ENCODE results near the gene UBXN10. TPM values are rescaled to one million over a fixed set of nuclear protein-coding genes. Genes with fewer than 3 reads are reported as not detected.

The UBXN10 gene
- total and polyA plus RNA-seq, 2 of the 13 experiments (the other 11 are each of a cell fraction or from before 2014, with no cell fraction given) = 0.04 to 0.05 TPM

DNA sequence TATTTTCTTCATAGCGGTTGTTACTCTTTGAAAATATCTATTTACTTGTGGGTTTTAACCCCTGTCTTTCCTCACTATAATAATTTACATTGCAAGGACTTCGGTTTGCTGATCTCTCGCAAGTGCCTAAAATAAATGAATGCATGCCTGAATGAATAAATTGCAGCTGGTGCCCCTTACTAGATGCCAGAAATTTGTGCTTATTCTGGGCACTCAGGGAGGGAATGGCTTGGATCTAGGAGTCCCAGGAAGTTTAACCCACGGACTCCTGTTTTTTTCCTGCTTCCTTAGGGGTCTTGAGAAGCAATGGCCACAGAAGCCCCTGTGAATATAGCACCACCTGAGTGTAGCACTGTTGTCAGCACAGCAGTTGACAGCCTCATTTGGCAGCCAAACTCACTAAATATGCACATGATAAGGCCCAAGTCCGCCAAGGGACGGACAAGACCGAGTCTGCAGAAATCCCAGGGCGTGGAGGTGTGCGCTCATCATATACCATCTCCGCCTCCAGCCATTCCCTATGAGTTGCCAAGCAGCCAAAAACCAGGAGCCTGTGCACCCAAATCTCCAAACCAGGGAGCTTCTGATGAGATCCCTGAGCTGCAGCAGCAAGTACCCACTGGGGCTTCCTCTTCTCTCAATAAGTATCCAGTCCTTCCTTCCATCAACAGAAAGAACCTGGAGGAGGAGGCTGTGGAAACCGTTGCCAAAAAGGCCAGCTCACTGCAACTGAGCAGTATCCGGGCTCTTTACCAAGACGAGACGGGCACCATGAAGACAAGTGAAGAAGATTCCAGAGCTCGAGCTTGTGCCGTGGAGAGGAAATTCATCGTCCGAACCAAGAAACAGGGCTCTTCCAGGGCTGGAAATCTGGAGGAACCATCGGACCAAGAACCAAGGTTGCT lies 4.6 kb downstream of the UBXN10 start:
- BruUV-seq (replicated peaks) = no TSS peak
- Histone ChIP-seq H3K9me3 (ENCODE audit: low read length) (no peaks in the 10 kb centered on the region), H3K27ac (ENCODE audit: extremely low read length, insufficient read depth, low read length) (no peak overlapping the region), H3K79me2 (ENCODE audit: insufficient read depth, low read length) (no peaks in the 10 kb centered on the region), H3K27me3 (ENCODE audit: control insufficient read depth in 1 of 2, insufficient read depth in 2 of 2, low read length in 2 of 2) (peaks cover 2 to 54% of the 10 kb centered on the region in 2 experiments; a peak in 4 of 5 replicates), H2AFZ (ENCODE audit: low read length) (no peak overlapping the region), H3K36me3 (replicated peaks in 1 of 2; ENCODE audit: control insufficient read depth in 1 of 2, insufficient read depth in 2 of 2, low read length in 2 of 2) (no peaks in the 10 kb centered on the region), H3K4me1 (ENCODE audit: insufficient read depth, low read length) (peaks cover 16% of the 10 kb centered on the region), H4K20me1 (ENCODE audit: insufficient read depth, low read length) (no peaks in the 10 kb centered on the region), H3K4me3 (replicated peaks in 1 of 3; ENCODE audit: insufficient read depth in 1 of 3, low read depth in 2 of 3, low read length in 3 of 3) (no peak overlapping the region), H3K4me2 (ENCODE audit: low read depth, low read length) (no peak overlapping the region), H3K9ac (ENCODE audit: insufficient read depth, low read depth, low read length) (no peak overlapping the region)
- no peak for FAIRE-seq
- no peak for DNase-seq (ENCODE audit: low spot score)
- ATAC-seq = no peak
- TF ChIP-seq, protein P1, sequence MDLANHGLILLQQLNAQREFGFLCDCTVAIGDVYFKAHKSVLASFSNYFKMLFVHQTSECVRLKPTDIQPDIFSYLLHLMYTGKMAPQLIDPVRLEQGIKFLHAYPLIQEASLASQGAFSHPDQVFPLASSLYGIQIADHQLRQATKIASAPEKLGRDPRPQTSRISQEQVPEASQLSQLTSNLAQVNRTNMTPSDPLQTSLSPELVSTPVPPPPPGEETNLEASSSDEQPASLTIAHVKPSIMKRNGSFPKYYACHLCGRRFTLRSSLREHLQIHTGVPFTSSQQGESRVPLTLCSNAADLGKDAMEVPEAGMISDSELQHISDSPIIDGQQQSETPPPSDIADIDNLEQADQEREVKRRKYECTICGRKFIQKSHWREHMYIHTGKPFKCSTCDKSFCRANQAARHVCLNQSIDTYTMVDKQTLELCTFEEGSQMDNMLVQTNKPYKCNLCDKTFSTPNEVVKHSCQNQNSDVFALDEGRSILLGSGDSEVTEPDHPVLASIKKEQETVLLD (CRISPR knock-in tag; IDR thresholded peaks at IDR 0.05; ENCODE audit: low read depth) = no peak
- TF ChIP-seq ZNF292 (CRISPR knock-in tag; IDR thresholded peaks at IDR 0.05; ENCODE audit: borderline replicate concordance, low read depth) (no peak), PHF21A (CRISPR knock-in tag; IDR thresholded peaks at IDR 0.05) (no peak), ZNF547 (CRISPR knock-in tag; IDR thresholded peaks at IDR 0.05) (no peak), ZC3H4 (CRISPR knock-in tag; IDR thresholded peaks at IDR 0.05; ENCODE audit: borderline replicate concordance) (no peak), YY1 (IDR thresholded peaks at IDR 0.05; ENCODE audit: insufficient read depth, insufficient replicate concordance, low read depth, low read length) (no peak), ZFP90 (CRISPR knock-in tag; IDR thresholded peaks at IDR 0.05; ENCODE audit: borderline replicate concordance) (no peak), RARG (CRISPR knock-in tag; IDR thresholded peaks at IDR 0.05; ENCODE audit: low read depth) (no peak), ZNF143 (CRISPR knock-in tag; IDR thresholded peaks at IDR 0.05) (no peak), ZNF605 (CRISPR knock-in tag; IDR thresholded peaks at IDR 0.05) (no peak)
- TF ChIP-seq, protein P2, sequence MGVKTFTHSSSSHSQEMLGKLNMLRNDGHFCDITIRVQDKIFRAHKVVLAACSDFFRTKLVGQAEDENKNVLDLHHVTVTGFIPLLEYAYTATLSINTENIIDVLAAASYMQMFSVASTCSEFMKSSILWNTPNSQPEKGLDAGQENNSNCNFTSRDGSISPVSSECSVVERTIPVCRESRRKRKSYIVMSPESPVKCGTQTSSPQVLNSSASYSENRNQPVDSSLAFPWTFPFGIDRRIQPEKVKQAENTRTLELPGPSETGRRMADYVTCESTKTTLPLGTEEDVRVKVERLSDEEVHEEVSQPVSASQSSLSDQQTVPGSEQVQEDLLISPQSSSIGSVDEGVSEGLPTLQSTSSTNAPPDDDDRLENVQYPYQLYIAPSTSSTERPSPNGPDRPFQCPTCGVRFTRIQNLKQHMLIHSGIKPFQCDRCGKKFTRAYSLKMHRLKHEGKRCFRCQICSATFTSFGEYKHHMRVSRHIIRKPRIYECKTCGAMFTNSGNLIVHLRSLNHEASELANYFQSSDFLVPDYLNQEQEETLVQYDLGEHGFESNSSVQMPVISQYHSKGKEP (CRISPR knock-in tag; IDR thresholded peaks at IDR 0.05) = no peak
- CTCF ChIA-PET (ENCODE audit: low intra/inter-chr PET ratio, low total read pairs) = no interaction called here
- POLR2A ChIA-PET = no interaction called here
- 57% methylated on average over 14 of the region's 19 CpGs for WGBS (ENCODE audit: low lambda C conversion rate)
- in situ Hi-C loops (cut with HindIII; ENCODE audit: extremely low pct_ligation_motif_present, low pct_unique_long_range_greater_than_20kb) = loop anchor here (10.0 kb wide), 1 partner anchor 216 kb away; the partner anchor contains the start of gene PLA2G2A
- intact Hi-C loops (cut with micrococcal nuclease; ENCODE audit: unreplicated experiment) = no loop called here
